GM20000 (cell line): ENCODE measurements around the gene CHST8.
"Not testable (repeated sequence)": the region's sequence is repeated elsewhere in the genome, so short reads cannot be mapped to it uniquely, and the experiment has no call there.

Source experiments
- DNase-seq: peaks from one replicate; pipeline ENCODE4 v3.0.0; 2012; ENCODE audit warnings: low spot score
- TF ChIP-seq, protein P1 (sequence below): IDR thresholded peaks from 2 replicates; pipeline ENCODE4 v1.5.1; 2012; ENCODE audit warnings: mild to moderate bottlenecking, control low read depth; ENCODE audit errors: extremely low read depth, missing control alignments

Gene CHST8

GRCh38 chr19:33689138-33689746 is 67.5 kb downstream of the CHST8 start:
- TF ChIP-seq, protein P1, sequence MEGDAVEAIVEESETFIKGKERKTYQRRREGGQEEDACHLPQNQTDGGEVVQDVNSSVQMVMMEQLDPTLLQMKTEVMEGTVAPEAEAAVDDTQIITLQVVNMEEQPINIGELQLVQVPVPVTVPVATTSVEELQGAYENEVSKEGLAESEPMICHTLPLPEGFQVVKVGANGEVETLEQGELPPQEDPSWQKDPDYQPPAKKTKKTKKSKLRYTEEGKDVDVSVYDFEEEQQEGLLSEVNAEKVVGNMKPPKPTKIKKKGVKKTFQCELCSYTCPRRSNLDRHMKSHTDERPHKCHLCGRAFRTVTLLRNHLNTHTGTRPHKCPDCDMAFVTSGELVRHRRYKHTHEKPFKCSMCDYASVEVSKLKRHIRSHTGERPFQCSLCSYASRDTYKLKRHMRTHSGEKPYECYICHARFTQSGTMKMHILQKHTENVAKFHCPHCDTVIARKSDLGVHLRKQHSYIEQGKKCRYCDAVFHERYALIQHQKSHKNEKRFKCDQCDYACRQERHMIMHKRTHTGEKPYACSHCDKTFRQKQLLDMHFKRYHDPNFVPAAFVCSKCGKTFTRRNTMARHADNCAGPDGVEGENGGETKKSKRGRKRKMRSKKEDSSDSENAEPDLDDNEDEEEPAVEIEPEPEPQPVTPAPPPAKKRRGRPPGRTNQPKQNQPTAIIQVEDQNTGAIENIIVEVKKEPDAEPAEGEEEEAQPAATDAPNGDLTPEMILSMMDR = no peak
- no peak for DNase-seq

DNA sequence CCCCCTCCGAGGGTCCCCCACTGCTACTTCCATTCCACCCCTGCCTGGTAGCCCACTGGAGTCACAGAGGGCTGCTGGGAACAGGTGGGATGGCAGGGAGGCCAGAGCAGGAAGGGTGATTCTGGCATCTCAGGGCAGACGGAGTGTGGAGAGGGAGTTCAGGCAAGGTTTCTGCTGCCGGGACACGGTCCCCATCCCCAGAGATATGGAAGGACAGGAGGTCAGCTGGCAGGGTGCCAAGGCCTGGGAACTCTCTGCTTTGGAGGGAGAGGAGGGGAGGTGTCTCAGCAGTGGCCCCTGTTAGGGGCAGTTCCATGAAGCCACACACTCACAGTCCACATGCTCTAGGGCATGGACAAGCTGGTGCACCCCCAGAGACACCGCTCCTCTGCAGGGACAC is 68.1 kb downstream of the CHST8 start:
- TF ChIP-seq, protein P1 = no peak
- DNase-seq = no peak

GRCh38 chr19:33690378-33691029 is 68.8 kb downstream of the CHST8 start:
- TF ChIP-seq, protein P1 = no peak
- no peak for DNase-seq

- DNase-seq = no peak
- TF ChIP-seq, protein P1 = no peak
Measured at GRCh38 chr19:33691030-33691427, 69.3 kb downstream of the CHST8 start.

DNA sequence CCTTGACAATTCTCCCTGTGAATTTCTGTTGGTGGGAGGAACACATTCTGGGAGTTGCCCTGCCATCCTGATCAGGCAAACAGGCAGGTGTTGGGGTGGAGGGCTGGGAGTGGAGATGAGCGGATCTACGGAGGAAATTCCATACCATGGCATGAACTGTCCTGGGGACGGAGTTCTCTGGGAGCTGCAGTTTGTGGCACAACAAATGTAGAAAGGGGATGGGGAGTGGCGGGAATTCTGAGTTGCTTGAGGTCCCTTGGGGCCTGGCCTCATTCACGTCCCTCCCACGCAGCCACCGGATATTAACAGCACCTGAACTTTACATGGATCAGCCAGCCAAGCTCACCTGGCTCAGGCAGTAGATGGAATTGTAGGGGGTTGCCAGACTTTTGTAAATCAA is 70.0 kb downstream of the CHST8 start:
- TF ChIP-seq, protein P1 = no peak

DNA sequence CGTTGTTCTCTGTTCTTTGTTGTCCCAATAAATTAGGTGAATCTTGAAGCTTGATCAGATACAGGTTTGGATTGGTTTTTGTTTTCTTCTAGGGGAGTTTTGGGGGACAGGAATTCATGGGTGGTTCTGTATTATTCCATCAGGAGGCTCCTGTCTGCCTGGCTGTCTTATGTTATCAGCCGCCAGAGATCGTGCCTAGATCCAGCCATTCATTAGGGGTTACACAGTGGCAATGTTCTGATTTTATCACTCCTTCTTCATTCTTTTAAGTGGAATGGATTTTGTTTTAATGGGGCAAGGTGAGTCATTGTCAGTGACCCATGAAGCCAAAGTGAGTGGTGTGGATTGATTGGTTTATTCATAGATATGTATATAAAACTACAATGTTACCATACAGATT is 71.9 kb downstream of the CHST8 start:
- TF ChIP-seq, protein P1 = no peak
- no peak for DNase-seq

More for the DNA sequence above, 70.0 kb downstream of the CHST8 start:
- no peak for DNase-seq

DNA sequence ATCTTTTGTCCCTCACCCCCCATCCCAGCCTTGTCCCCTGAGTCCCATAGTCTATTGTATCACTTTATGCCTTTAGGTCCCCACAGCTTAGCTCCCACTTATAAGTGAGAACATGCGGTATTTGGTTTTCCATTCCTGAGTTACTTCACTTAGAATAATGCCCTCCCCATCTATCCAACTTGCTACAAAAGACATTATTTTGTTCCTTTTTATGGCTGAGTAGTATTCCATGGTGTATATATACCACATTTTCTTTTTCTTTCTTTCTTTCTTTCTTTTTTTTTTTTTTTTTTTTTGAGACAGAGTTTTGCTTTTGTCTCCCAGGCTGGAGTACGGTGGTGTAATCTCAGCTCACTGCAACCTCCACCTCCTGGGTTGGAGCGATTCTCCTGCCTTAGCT is 73.8 kb downstream of the CHST8 start:
- DNase-seq = not testable (repeated sequence)

DNA sequence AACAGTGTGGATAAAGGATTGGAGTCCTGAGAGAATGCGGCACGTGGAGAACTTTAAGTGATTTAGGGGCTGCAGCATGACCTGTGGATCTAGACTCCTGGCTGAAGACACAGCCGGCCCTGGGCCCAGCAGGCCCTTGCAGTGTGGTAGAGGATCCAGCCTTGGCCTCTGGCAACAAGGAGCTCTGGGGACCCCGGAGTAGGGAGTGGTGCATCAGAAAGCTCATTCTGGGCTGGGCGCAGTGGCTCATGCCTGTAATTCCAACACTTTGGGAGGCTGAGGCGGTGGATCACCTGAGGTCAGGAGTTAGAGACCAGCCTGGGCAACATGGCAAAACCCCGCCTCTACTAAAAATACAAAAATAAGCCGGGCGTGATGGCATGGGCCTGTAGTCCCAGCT is 76.0 kb downstream of the CHST8 start:
- DNase-seq = no peak
- TF ChIP-seq, protein P1 = no peak
